Cardiac muscle cell (in vitro differentiated cells and primary cell): ENCODE measurements around the gene ESF1. TPM values are rescaled to one million over a fixed set of nuclear protein-coding genes. Genes with fewer than 3 reads are reported as not detected.

Experiments used
- DNase-seq, 2 donors: peaks; one replicate each; pipeline versions ENCODE4 v3.0.0 to v3.0.0-alpha.2; 2010 to 2017; ENCODE audit warnings: low read depth in 1 of 2, low spot score in 1 of 2
- H3K27ac ChIP-seq: fragments of 200-600 bp; sonication (generic); 2 replicates; pipeline ENCODE4 v1.5.1; 2016
- H3K27me3 ChIP-seq: fragments of 200-600 bp; sonication (generic); 2 replicates; pipeline ENCODE4 v1.6.0; 2016; ENCODE audit warnings: control low read depth
- H3K36me3 ChIP-seq: fragments of 200-600 bp; sonication (generic); 2 replicates; pipeline ENCODE4 v1.5.1; 2016; ENCODE audit warnings: control low read depth
- H3K4me1 ChIP-seq: fragments of 200-600 bp; sonication (generic); 2 replicates; pipeline ENCODE4 v1.8.1; 2017; ENCODE audit warnings: low read depth, mild to moderate bottlenecking, mixed run types
- H3K4me3 ChIP-seq: fragments of 200-600 bp; sonication (generic); 2 replicates; pipeline ENCODE4 v1.5.1; 2016; ENCODE audit warnings: mild to moderate bottlenecking
- H3K9me3 ChIP-seq: fragments of 200-600 bp; sonication (generic); 2 replicates; pipeline ENCODE4 v1.5.1; 2017; ENCODE audit warnings: low read depth, mild to moderate bottlenecking, control low read depth
- polyA plus RNA-seq: library from polyadenylated mRNA; unstranded; fragments of >200 nt; fragmentation: Nextera tagmentation; extraction: Ambion mirVana; gene quantifications from 2 replicates; pipeline ENCODE4 v1.2.1, GENCODE V29; 2016
- total RNA-seq: library from RNA; depleted of rRNA; stranded (reverse); fragments of >200 nt; gene quantifications from 2 replicates; pipeline ENCODE4 v1.2.3, GENCODE V29; 2016
- TF ChIP-seq, protein P1 (sequence below): IDR thresholded peaks from 2 replicates; pipeline ENCODE4 v1.5.1; 2012; ENCODE audit warnings: low read depth, mild to moderate bottlenecking, low read length

The ESF1 gene
- total and polyA plus RNA-seq, 2 experiments from 2014 or later, result 9.2 to 16.6 TPM

DNA sequence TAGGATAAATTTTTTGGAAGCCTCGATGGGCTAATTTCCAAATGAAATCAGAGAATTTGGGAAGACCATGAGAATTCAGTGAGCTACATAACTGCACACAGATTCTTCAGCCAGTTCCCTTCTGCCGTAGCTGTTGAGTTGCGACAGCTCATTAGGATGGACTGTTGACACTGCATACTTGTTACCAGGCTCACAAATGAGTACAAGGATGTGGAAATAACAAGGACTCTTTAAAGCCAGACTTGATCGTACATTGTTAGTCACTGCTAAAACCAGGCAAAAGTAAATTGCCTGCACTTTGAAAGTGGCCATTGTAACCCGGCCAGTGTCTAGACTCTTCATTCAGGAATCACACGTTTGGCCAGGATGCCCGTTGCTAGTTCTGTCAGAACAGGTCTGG lies 37.2 kb upstream of the ESF1 start:
- peak in 1 of 2 donors; percentile 34 for DNase-seq
- TF ChIP-seq, protein P1, sequence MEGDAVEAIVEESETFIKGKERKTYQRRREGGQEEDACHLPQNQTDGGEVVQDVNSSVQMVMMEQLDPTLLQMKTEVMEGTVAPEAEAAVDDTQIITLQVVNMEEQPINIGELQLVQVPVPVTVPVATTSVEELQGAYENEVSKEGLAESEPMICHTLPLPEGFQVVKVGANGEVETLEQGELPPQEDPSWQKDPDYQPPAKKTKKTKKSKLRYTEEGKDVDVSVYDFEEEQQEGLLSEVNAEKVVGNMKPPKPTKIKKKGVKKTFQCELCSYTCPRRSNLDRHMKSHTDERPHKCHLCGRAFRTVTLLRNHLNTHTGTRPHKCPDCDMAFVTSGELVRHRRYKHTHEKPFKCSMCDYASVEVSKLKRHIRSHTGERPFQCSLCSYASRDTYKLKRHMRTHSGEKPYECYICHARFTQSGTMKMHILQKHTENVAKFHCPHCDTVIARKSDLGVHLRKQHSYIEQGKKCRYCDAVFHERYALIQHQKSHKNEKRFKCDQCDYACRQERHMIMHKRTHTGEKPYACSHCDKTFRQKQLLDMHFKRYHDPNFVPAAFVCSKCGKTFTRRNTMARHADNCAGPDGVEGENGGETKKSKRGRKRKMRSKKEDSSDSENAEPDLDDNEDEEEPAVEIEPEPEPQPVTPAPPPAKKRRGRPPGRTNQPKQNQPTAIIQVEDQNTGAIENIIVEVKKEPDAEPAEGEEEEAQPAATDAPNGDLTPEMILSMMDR, result no peak
- H3K4me1 ChIP-seq, result no peaks in the 10 kb centered on the region
- peaks cover 15% of the 10 kb centered on the region for H3K36me3 ChIP-seq
- H3K27ac ChIP-seq, result no peak overlapping the region
- H3K4me3 ChIP-seq, result no peak overlapping the region
- no peaks in the 10 kb centered on the region for H3K9me3 ChIP-seq
- no peaks in the 10 kb centered on the region for H3K27me3 ChIP-seq

DNA sequence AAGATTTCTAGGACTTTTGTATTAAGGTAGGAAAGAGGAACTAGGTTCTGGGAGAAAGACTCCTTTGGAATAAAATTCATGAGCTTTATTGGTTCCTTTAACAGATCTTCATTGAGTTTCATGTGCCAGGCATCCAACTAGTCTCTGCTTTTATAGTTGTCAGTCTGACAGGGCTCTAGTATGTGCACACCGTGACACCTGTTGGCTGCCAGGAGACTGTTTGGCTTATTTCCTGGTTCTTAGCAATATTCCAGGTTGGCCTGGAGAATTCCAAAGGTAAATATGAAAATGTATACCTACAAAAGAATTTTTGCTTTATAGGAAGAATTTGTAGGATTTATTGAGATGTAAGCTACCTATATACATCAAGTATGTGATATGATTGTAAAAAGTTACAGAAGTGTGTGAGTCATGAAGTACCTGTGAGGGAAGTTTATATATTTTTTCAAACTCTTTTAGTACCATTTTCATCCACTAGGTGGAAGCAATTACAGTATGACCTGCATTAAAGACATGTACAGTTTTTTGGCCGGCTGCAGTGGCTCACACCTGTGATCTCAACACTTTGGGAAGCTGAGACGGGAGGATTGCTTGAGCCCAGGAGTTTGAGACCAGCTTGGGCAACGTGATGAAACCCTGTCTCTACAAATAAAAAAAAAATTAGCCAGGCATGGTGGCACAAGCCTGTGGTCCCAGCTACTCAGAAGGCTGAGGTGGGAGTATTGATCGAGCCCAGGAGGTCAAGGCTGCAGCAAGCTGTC lies 35.3 kb upstream of the ESF1 start:
- H3K9me3 ChIP-seq, result no peaks in the 10 kb centered on the region
- TF ChIP-seq, protein P1, result peak; percentile 57
- peaks cover 28% of the 10 kb centered on the region for H3K36me3 ChIP-seq
- no peak overlapping the region for H3K4me3 ChIP-seq
- no peak overlapping the region for H3K27ac ChIP-seq
- H3K4me1 ChIP-seq, result no peaks in the 10 kb centered on the region
- no peaks in the 10 kb centered on the region for H3K27me3 ChIP-seq
- DNase-seq, result peak; percentile 59 to 71

DNA sequence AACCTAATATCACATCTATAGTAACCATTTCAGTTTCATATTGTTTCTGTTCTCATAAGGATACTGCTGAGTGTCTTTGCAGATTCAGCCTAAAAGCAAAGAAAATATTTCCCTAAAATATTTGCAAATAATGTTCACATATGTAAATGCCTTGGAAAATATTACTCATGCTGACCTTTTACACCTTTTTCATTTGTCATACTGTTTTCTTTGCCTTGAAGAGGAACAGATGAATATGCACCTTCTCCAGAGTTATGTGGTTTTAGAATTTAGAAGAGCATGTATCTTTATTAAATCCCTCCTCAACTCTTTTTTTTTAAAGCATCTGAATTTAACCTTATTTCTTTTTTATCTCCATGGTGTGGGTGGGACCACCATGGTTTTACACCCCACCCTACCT lies 32.6 kb upstream of the ESF1 start:
- Histone ChIP-seq H3K4me1 (no peaks in the 10 kb centered on the region), H3K27ac (peak overlapping the region; percentile 34), H3K27me3 (no peaks in the 10 kb centered on the region), H3K36me3 (peaks cover 51% of the 10 kb centered on the region), H3K4me3 (no peak overlapping the region), H3K9me3 (no peaks in the 10 kb centered on the region)
- TF ChIP-seq, protein P1, result no peak
- no peak for DNase-seq

DNA sequence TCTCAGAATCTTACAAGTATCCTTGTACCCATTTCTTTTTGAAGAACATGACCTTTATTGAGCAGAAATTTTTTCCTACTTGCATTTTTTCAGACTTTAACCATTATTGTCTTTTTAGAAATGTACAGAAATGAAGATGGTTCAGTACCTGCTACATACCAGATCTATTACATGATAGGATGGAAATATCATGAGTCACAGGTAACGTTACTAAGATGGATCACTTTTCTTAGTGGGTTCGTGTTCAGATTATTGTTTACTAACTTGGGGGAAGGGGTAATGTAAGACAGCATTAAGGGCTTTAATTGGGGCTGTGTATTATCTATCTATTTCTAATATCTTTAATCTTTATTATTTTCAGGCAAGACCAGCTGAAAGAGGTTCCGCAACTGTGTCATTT lies 32.0 kb upstream of the ESF1 start:
- DNase-seq, result no peak
- H3K9me3 ChIP-seq, result no peaks in the 10 kb centered on the region
- no peak overlapping the region for H3K27ac ChIP-seq
- TF ChIP-seq, protein P1, result no peak
- H3K27me3 ChIP-seq, result no peaks in the 10 kb centered on the region
- H3K36me3 ChIP-seq, result peaks cover 54% of the 10 kb centered on the region
- H3K4me1 ChIP-seq, result no peaks in the 10 kb centered on the region
- H3K4me3 ChIP-seq, result no peak overlapping the region

DNA sequence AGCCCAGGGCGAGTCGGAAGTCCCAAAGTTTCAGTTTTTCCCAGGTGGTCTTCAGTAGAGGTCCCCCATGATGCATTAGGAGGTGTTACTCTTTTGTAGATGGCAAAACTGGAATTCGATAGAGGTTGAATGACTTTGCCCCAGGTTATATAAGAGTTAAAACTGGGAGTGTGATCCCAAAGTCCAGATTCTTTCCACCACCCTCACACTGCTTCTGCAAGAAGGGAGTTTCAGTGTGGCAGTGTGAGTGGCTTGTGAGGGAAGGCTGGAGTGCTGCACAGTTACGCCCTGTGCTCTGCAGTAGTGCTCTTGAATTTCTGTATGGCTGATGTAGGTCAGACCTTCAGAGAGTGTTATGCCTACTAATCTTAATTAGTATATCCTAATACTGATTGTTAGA lies 30.0 kb upstream of the ESF1 start:
- Histone ChIP-seq H3K4me3 (no peak overlapping the region), H3K27ac (no peak overlapping the region), H3K4me1 (no peaks in the 10 kb centered on the region), H3K27me3 (no peaks in the 10 kb centered on the region), H3K36me3 (peaks cover 63% of the 10 kb centered on the region), H3K9me3 (no peaks in the 10 kb centered on the region)
- no peak for DNase-seq
- TF ChIP-seq, protein P1, result no peak
